BE2C (cell line): ENCODE data around the gene FGD4.
"Not testable (repeated sequence)": the region's sequence is repeated elsewhere in the genome, so short reads cannot be mapped to it uniquely, and the experiment has no call there.

Source experiments
- DNase-seq: peaks from one replicate; pipeline ENCODE4 v3.0.0-alpha.2; 2020
- H3K27me3 ChIP-seq: fragments of 250-450 bp; sonication (Bioruptor Pico); 2 replicates; pipeline ENCODE4 v1.5.1; 2020; ENCODE audit warnings: mild to moderate bottlenecking
- H3K36me3 ChIP-seq: fragments of 250-450 bp; sonication (Bioruptor Pico); 2 replicates; pipeline ENCODE4 v1.5.1; 2020; ENCODE audit warnings: mild to moderate bottlenecking
- H3K4me1 ChIP-seq: fragments of 250-450 bp; sonication (Bioruptor Pico); 2 replicates; pipeline ENCODE4 v1.5.1; 2020
- H3K4me3 ChIP-seq: 2 replicates; pipeline ENCODE4 v1.5.1; 2011; ENCODE audit warnings: low read depth, low read length
- H3K9me3 ChIP-seq: fragments of 250-450 bp; sonication (Bioruptor Pico); 2 replicates; pipeline ENCODE4 v1.5.1; 2020
- TF ChIP-seq, protein P1 (sequence below): IDR thresholded peaks from 2 replicates; pipeline ENCODE4 v1.5.1; 2012; ENCODE audit warnings: mild to moderate bottlenecking, low read depth, low read length

FGD4 gene

DNA sequence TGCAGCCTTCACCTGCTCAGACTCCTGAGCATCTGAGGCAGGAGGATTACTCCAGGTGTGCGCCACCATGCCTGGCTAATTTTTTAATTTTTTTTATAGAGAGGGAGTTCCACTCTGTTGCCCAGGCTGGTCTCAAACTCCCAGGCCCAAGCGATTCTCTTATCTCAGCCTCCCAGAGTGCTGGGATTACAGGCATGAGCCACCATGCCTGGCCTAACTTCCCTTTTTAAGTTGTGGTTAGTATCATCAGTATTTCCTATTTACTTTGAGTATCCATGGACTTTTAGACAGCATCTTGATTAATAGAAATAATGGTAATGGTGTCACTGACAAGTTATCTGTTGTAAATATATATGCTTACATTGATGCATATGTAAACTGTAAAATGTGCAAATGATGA, 116.9 kb downstream of the FGD4 start:
- H3K36me3 ChIP-seq = no peaks in the 10 kb centered on the region
- H3K4me3 ChIP-seq = no peak overlapping the region
- H3K27me3 ChIP-seq = no peaks in the 10 kb centered on the region
- no peak for DNase-seq
- no peaks in the 10 kb centered on the region for H3K9me3 ChIP-seq
- H3K4me1 ChIP-seq = no peaks in the 10 kb centered on the region; the same call in 1 of the 2 replicates
- TF ChIP-seq, protein P1, sequence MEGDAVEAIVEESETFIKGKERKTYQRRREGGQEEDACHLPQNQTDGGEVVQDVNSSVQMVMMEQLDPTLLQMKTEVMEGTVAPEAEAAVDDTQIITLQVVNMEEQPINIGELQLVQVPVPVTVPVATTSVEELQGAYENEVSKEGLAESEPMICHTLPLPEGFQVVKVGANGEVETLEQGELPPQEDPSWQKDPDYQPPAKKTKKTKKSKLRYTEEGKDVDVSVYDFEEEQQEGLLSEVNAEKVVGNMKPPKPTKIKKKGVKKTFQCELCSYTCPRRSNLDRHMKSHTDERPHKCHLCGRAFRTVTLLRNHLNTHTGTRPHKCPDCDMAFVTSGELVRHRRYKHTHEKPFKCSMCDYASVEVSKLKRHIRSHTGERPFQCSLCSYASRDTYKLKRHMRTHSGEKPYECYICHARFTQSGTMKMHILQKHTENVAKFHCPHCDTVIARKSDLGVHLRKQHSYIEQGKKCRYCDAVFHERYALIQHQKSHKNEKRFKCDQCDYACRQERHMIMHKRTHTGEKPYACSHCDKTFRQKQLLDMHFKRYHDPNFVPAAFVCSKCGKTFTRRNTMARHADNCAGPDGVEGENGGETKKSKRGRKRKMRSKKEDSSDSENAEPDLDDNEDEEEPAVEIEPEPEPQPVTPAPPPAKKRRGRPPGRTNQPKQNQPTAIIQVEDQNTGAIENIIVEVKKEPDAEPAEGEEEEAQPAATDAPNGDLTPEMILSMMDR = no peak

DNA sequence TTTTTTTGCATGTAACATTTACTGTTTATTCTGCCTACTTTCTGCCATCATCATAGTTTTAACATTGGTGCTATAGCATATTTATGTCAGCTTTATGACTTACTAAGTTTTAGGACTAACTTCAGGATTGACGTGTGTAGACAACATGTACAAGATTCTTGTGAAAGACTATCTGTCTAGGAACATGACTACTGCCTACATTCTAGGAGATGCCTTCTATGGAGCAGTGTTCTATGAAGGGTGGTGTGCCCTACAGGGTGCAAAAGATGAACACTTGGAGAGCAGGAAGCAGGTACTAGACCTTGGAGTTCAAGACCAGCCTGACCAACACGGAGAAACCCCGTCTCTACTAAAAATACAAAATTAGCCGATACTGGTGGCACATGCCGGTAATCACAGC, 118.6 kb downstream of the FGD4 start:
- Histone ChIP-seq H3K36me3 (no peaks in the 10 kb centered on the region), H3K4me3 (no peak overlapping the region), H3K4me1 (no peaks in the 10 kb centered on the region; the same call in 1 of the 2 replicates), H3K9me3 (no peaks in the 10 kb centered on the region), H3K27me3 (no peaks in the 10 kb centered on the region)
- no peak for DNase-seq
- TF ChIP-seq, protein P1 = no peak

DNA sequence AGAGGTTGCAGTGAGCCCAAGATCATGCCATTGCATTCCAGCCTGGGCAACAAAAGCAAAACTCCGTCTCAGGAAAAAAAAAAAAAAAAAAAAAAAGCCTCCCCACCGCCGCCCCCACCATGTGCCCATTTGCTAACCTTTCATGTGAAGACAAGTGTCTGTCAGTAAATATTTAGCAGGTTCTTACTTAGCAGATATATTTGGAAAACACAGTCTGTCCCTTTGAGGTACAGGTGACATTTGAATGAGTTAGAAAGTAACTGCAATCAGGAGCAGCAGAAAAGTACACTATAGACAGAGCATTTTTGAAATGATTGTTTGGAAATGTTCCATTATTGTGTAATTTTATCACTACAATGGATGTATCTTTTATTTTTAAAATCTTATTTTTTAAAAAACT, 119.7 kb downstream of the FGD4 start:
- TF ChIP-seq, protein P1 = no peak
- Histone ChIP-seq H3K36me3 (no peaks in the 10 kb centered on the region), H3K27me3 (no peaks in the 10 kb centered on the region), H3K9me3 (no peaks in the 10 kb centered on the region), H3K4me1 (no peaks in the 10 kb centered on the region; the same call in 1 of the 2 replicates), H3K4me3 (no peak overlapping the region)
- no peak for DNase-seq

DNA sequence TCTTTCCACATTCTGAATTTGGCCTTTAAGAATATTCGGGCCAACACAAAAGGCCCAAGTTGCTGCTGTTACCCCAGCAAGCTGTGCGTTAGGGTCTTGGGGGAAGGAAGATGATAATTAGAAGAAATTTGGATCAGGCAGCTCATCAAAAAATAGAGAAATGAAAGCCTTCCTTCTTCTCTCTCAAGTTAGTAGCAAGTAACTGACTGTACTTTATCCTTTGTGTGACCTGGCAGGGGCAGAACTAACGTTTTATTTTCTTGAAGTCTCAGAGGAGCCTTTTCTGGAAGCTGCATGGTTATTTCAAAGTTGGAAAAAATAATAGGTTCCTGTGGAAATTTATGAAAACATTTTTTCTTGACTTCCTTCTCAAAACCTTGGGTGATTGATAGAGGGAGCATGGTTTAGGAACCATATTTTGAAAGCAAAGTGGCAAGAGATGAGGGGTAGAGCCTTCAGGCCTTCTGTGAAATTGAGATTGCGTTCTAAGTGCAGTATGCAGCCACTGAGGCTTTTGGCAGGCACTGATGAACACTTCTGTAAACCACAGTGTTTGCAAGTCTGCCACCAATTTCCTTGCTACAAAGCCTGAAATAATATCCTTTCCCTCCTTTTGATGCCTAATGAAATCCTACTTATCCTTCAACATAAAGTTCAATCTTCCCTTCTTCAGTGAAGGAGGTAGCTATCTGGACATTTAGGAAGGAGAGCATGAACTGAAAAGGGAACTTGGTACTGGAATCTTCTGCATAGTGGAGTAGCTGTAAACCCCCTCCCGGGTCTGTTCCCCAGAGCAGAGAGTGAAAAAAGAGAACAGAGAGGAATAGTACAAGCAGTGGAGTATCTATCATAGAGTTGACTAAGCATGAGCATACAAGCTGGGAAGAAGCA, 123.2 kb downstream of the FGD4 start:
- TF ChIP-seq, protein P1 = no peak
- DNase-seq = no peak
- H3K9me3 ChIP-seq = no peaks in the 10 kb centered on the region
- no peak overlapping the region for H3K4me3 ChIP-seq
- H3K27me3 ChIP-seq = no peaks in the 10 kb centered on the region
- H3K4me1 ChIP-seq = no peaks in the 10 kb centered on the region
- no peaks in the 10 kb centered on the region for H3K36me3 ChIP-seq

DNA sequence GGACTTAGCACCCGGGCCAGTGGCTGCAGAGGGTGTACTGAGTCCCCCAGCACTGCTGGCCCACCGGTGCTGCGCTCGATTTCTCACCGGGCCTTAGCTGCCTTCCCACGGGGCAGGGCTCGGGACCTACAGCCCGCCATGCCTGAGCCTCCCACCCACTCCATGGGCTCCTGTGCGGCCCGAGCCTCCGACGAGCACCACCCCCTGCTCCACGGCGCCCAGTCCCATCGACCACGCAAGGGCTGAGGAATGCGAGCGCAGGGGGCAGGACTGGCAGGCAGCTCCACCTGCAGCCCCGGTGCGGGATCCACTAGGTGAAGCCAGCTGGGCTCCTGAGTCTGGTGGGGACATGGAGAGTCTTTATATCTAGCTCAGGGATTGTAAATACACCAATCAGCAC, 126.4 kb downstream of the FGD4 start:
- H3K9me3 ChIP-seq, H3K4me3 ChIP-seq, H3K27me3 ChIP-seq, DNase-seq, H3K36me3 ChIP-seq, H3K4me1 ChIP-seq: not testable (repeated sequence)

DNA sequence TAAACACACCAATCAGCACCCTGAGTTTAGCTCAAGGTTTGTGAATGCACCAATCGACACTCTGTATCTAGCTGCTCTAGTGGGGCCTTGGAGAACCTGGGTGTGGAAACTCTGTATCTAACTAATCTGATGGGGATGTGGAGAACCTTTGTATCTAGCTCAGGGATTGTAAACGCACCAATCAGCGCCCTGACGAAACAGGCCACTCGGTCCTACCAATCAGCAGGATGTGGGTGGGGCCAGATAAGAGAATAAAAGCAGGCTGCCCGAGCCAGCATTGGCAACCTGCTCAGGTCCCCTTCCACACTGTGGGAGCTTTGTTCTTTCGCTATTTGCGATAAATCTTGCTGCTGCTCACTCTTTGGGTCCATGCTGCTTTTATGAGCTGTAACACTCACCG, 127.0 kb downstream of the FGD4 start:
- H3K36me3 ChIP-seq, H3K27me3 ChIP-seq, DNase-seq, H3K4me1 ChIP-seq, H3K9me3 ChIP-seq, H3K4me3 ChIP-seq: not testable (repeated sequence)

DNA sequence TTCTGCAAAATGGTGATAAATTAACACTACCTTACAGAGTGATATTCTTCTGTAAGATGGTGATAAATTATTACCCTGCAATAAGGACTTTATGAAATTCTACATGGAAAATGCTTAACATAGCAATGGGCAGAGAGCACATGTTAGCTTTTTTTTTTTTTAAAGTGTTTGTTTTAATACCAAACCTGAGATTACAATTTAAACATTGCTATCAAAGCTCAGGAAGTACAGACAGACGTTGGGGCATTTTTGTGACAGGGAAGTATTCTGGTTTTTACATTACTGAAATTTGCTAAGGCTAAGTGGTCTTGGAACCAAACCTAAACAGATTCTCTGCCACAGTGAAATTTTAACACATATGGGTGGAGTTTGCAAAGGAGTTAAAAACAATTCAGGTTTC, 133.1 kb downstream of the FGD4 start:
- H3K36me3 ChIP-seq = no peaks in the 10 kb centered on the region
- no peak for DNase-seq
- H3K4me3 ChIP-seq = no peak overlapping the region
- H3K9me3 ChIP-seq = no peaks in the 10 kb centered on the region
- no peaks in the 10 kb centered on the region for H3K27me3 ChIP-seq
- TF ChIP-seq, protein P1 = no peak
- peaks cover 8% of the 10 kb centered on the region for H3K4me1 ChIP-seq
